ENCODE data around the gene GDPD4. TPM values are rescaled to one million over a fixed set of nuclear protein-coding genes. Genes with fewer than 3 reads are reported as not detected.

The GDPD4 gene
- total RNA-seq, 5 donors from 2014 or later (not counting 1 experiment from before 2014, with no cell fraction given) = not detected

GRCh38 chr11:77232242-77232641 lies 69.2 kb downstream of the GDPD4 start:
- ChIA-PET CTCF (no interaction called here), POLR2A (no interaction called here)
- Histone ChIP-seq H3K9me3 (no peaks in the 10 kb centered on the region), H3K4me3 (ENCODE audit: control insufficient read depth in 1 of 2, extremely low read depth in 1 of 2, low read length in 1 of 2) (no peak overlapping the region), H3K36me3 (ENCODE audit: control insufficient read depth in 2 of 2, extremely low read depth in 1 of 2, insufficient read depth in 1 of 2, low read length in 1 of 2) (no peaks in the 10 kb centered on the region), H3K27ac (ENCODE audit: low read length) (no peak overlapping the region), H3K4me1 (ENCODE audit: control insufficient read depth in 1 of 2, extremely low read depth in 1 of 2, insufficient read depth in 2 of 2, low read length in 2 of 2) (no peaks in the 10 kb centered on the region), H3K27me3 (replicated peaks in 1 of 2; ENCODE audit: control insufficient read depth in 2 of 2, extremely low read depth in 1 of 2, insufficient read depth in 2 of 2, low read length in 1 of 2) (no peaks in the 10 kb centered on the region)
- no peaks in the 10 kb centered on the region for H3K36me3 Mint-ChIP-seq
- no peak for DNase-seq
- WGBS (ENCODE audit: insufficient coverage) = 85% methylated on average over 2 of the region's 4 CpGs
- peaks cover 14 to 16% of the 10 kb centered on the region in 2 donors for H3K27me3 Mint-ChIP-seq
- no peak overlapping the region for H3K4me3 Mint-ChIP-seq
- no peak overlapping the region for H3K27ac Mint-ChIP-seq
- no peaks in the 10 kb centered on the region for H3K4me1 Mint-ChIP-seq
- ATAC-seq (replicated peaks in 1 of 4) = no peak
- no peaks in the 10 kb centered on the region for H3K9me3 Mint-ChIP-seq

DNA sequence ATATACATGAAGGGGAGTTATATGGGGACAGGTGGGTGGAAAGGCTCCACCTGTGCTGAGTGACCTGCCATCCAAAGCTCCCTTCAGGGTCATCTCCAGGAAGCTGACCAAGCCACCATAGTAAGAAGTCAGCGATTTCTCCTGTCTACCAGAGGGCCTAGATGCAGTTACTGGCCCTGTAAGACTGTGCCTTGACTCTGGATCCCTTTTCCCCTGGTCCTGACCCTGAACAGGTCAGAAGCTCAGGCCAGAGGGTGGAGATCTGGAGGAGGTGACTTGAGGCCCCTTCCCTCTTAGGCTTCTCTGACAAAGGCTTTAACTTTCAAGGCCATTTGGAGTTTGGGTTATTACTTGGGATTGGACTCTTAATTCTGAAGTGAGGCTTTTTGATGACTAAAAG lies 69.7 kb downstream of the GDPD4 start:
- Mint-ChIP-seq H3K4me3 (no peak overlapping the region), H3K27me3 (peaks cover 17 to 19% of the 10 kb centered on the region in 2 donors), H3K36me3 (no peaks in the 10 kb centered on the region), H3K4me1 (no peaks in the 10 kb centered on the region), H3K9me3 (no peaks in the 10 kb centered on the region), H3K27ac (no peak overlapping the region)
- Histone ChIP-seq H3K27me3 (replicated peaks in 1 of 2; ENCODE audit: control insufficient read depth in 2 of 2, extremely low read depth in 1 of 2, insufficient read depth in 2 of 2, low read length in 1 of 2) (no peaks in the 10 kb centered on the region), H3K4me1 (ENCODE audit: control insufficient read depth in 1 of 2, extremely low read depth in 1 of 2, insufficient read depth in 2 of 2, low read length in 2 of 2) (no peaks in the 10 kb centered on the region), H3K27ac (ENCODE audit: low read length) (no peak overlapping the region), H3K36me3 (ENCODE audit: control insufficient read depth in 2 of 2, extremely low read depth in 1 of 2, insufficient read depth in 1 of 2, low read length in 1 of 2) (no peaks in the 10 kb centered on the region), H3K4me3 (ENCODE audit: control insufficient read depth in 1 of 2, extremely low read depth in 1 of 2, low read length in 1 of 2) (no peak overlapping the region), H3K9me3 (no peaks in the 10 kb centered on the region)
- no peak for DNase-seq
- ChIA-PET CTCF (no interaction called here), POLR2A (no interaction called here)
- ATAC-seq (replicated peaks in 1 of 4) = no peak
- WGBS (ENCODE audit: insufficient coverage) = no CpG with 5 or more reads among the region's 1 CpG

GRCh38 chr11:77230878-77231605 lies 70.4 kb downstream of the GDPD4 start:
- POLR2A ChIA-PET = no interaction called here
- no peaks in the 10 kb centered on the region for H3K36me3 Mint-ChIP-seq
- no peaks in the 10 kb centered on the region for H3K27me3 ChIP-seq (replicated peaks in 1 of 2; ENCODE audit: control insufficient read depth in 2 of 2, extremely low read depth in 1 of 2, insufficient read depth in 2 of 2, low read length in 1 of 2)
- H3K4me1 Mint-ChIP-seq = no peaks in the 10 kb centered on the region
- H3K9me3 Mint-ChIP-seq = no peaks in the 10 kb centered on the region
- no peak overlapping the region for H3K27ac ChIP-seq (ENCODE audit: low read length)
- WGBS (ENCODE audit: insufficient coverage) = 80% methylated on average over 4 of the region's 5 CpGs
- H3K36me3 ChIP-seq (ENCODE audit: control insufficient read depth in 2 of 2, extremely low read depth in 1 of 2, insufficient read depth in 1 of 2, low read length in 1 of 2) = no peaks in the 10 kb centered on the region
- H3K27me3 Mint-ChIP-seq = peaks cover 18 to 21% of the 10 kb centered on the region in 2 donors
- no peak for DNase-seq
- no peaks in the 10 kb centered on the region for H3K4me1 ChIP-seq (ENCODE audit: control insufficient read depth in 1 of 2, extremely low read depth in 1 of 2, insufficient read depth in 2 of 2, low read length in 2 of 2)
- no peaks in the 10 kb centered on the region for H3K9me3 ChIP-seq
- H3K4me3 Mint-ChIP-seq = no peak overlapping the region
- no peak overlapping the region for H3K27ac Mint-ChIP-seq
- ATAC-seq (replicated peaks in 1 of 4) = no peak
- CTCF ChIA-PET = no interaction called here
- no peak overlapping the region for H3K4me3 ChIP-seq (ENCODE audit: control insufficient read depth in 1 of 2, extremely low read depth in 1 of 2, low read length in 1 of 2)

DNA sequence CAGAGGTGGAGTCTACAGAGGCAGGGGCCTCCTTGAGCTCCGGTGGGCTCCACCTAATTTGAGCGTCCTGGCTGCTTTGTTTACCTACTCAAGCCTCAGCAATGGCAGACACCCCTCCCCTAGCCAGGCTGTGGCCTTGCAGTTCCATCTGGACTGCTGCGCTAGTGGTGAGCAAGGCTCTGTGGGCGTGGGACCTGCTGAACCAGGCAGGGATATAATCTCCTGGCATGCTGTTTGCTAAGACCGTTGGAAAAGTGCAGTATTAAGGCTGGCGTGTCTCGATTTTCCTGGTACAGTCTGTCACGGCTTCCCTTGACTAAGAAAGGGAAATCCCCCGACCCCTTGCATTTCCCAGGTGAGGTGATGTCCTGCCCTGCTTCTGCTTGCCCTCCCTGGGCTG lies 77.7 kb downstream of the GDPD4 start:
- ATAC-seq (replicated peaks in 1 of 4) = no peak
- no peak overlapping the region for H3K27ac Mint-ChIP-seq
- Histone ChIP-seq H3K9me3 (no peaks in the 10 kb centered on the region), H3K27me3 (replicated peaks in 1 of 2; ENCODE audit: control insufficient read depth in 2 of 2, extremely low read depth in 1 of 2, insufficient read depth in 2 of 2, low read length in 1 of 2) (peaks cover 0 to 8% of the 10 kb centered on the region in 2 experiments), H3K4me1 (ENCODE audit: control insufficient read depth in 1 of 2, extremely low read depth in 1 of 2, insufficient read depth in 2 of 2, low read length in 2 of 2) (no peaks in the 10 kb centered on the region), H3K27ac (ENCODE audit: low read length) (no peak overlapping the region), H3K4me3 (ENCODE audit: control insufficient read depth in 1 of 2, extremely low read depth in 1 of 2, low read length in 1 of 2) (no peak overlapping the region), H3K36me3 (ENCODE audit: control insufficient read depth in 2 of 2, extremely low read depth in 1 of 2, insufficient read depth in 1 of 2, low read length in 1 of 2) (no peaks in the 10 kb centered on the region)
- POLR2A ChIA-PET = no interaction called here
- H3K27me3 Mint-ChIP-seq = peaks cover 38 to 41% of the 10 kb centered on the region in 2 donors
- no peaks in the 10 kb centered on the region for H3K4me1 Mint-ChIP-seq
- no peak for DNase-seq
- 82% methylated on average over 7 of the region's 9 CpGs for WGBS (ENCODE audit: insufficient coverage)
- no peaks in the 10 kb centered on the region for H3K36me3 Mint-ChIP-seq
- H3K4me3 Mint-ChIP-seq = no peak overlapping the region
- CTCF ChIA-PET = no interaction called here
- no peaks in the 10 kb centered on the region for H3K9me3 Mint-ChIP-seq

DNA sequence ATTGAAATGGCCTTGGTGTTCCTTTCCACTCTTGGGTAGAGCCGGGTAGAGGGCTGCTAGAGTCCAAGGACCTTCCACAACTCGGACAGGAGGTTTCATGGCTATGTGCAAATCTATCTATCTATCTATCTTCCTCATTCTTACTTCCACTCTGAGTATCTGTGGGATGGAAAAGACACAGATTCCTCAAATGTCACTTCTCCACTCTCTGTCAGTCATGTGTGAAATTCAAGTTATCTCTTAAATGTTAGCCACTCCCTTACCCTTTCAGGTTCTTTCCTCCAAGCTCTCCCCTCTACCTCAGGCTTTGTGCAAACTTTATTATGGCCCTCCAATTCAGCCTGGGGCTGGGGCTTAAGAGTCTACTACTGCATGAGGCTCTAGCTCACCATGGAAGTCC lies 84.3 kb downstream of the GDPD4 start:
- H3K4me1 Mint-ChIP-seq = no peaks in the 10 kb centered on the region
- Histone ChIP-seq H3K4me1 (ENCODE audit: control insufficient read depth in 1 of 2, extremely low read depth in 1 of 2, insufficient read depth in 2 of 2, low read length in 2 of 2) (no peaks in the 10 kb centered on the region), H3K4me3 (ENCODE audit: control insufficient read depth in 1 of 2, extremely low read depth in 1 of 2, low read length in 1 of 2) (no peak overlapping the region), H3K9me3 (no peaks in the 10 kb centered on the region), H3K27ac (ENCODE audit: low read length) (no peak overlapping the region), H3K36me3 (ENCODE audit: control insufficient read depth in 2 of 2, extremely low read depth in 1 of 2, insufficient read depth in 1 of 2, low read length in 1 of 2) (no peaks in the 10 kb centered on the region), H3K27me3 (replicated peaks in 1 of 2; ENCODE audit: control insufficient read depth in 2 of 2, extremely low read depth in 1 of 2, insufficient read depth in 2 of 2, low read length in 1 of 2) (no peaks in the 10 kb centered on the region)
- ATAC-seq (replicated peaks in 1 of 4) (no peak), DNase-seq (no peak)
- ChIA-PET POLR2A (no interaction called here), CTCF (no interaction called here)
- H3K36me3 Mint-ChIP-seq = no peaks in the 10 kb centered on the region
- H3K4me3 Mint-ChIP-seq = no peak overlapping the region
- no CpG with 5 or more reads among the region's 2 CpGs for WGBS (ENCODE audit: insufficient coverage)
- no peaks in the 10 kb centered on the region for H3K9me3 Mint-ChIP-seq
- no peak overlapping the region for H3K27ac Mint-ChIP-seq
- H3K27me3 Mint-ChIP-seq = peaks cover 6 to 19% of the 10 kb centered on the region in 2 donors

GRCh38 chr11:77215106-77215505 lies 86.4 kb downstream of the GDPD4 start:
- ChIA-PET POLR2A (no interaction called here), CTCF (no interaction called here)
- Mint-ChIP-seq H3K4me3 (no peak overlapping the region), H3K27me3 (peaks cover 0 to 8% of the 10 kb centered on the region in 2 donors), H3K4me1 (no peaks in the 10 kb centered on the region), H3K27ac (no peak overlapping the region), H3K9me3 (no peaks in the 10 kb centered on the region), H3K36me3 (no peaks in the 10 kb centered on the region)
- Histone ChIP-seq H3K9me3 (no peaks in the 10 kb centered on the region), H3K27ac (ENCODE audit: low read length) (no peak overlapping the region), H3K27me3 (replicated peaks in 1 of 2; ENCODE audit: control insufficient read depth in 2 of 2, extremely low read depth in 1 of 2, insufficient read depth in 2 of 2, low read length in 1 of 2) (no peaks in the 10 kb centered on the region), H3K36me3 (ENCODE audit: control insufficient read depth in 2 of 2, extremely low read depth in 1 of 2, insufficient read depth in 1 of 2, low read length in 1 of 2) (no peaks in the 10 kb centered on the region), H3K4me1 (ENCODE audit: control insufficient read depth in 1 of 2, extremely low read depth in 1 of 2, insufficient read depth in 2 of 2, low read length in 2 of 2) (no peaks in the 10 kb centered on the region), H3K4me3 (ENCODE audit: control insufficient read depth in 1 of 2, extremely low read depth in 1 of 2, low read length in 1 of 2) (no peak overlapping the region)
- WGBS (ENCODE audit: insufficient coverage) = 54% methylated on average over 3 of the region's 3 CpGs
- DNase-seq (no peak), ATAC-seq (replicated peaks in 1 of 4) (peak in 1 of 4 experiments; percentile 13)

- no peaks in the 10 kb centered on the region for H3K36me3 ChIP-seq (ENCODE audit: control insufficient read depth in 2 of 2, extremely low read depth in 1 of 2, insufficient read depth in 1 of 2, low read length in 1 of 2)
- Mint-ChIP-seq H3K4me1 (no peaks in the 10 kb centered on the region), H3K27ac (no peak overlapping the region), H3K27me3 (peaks cover 0 to 6% of the 10 kb centered on the region in 2 donors), H3K4me3 (no peak overlapping the region), H3K36me3 (no peaks in the 10 kb centered on the region), H3K9me3 (no peaks in the 10 kb centered on the region)
- ATAC-seq (replicated peaks in 1 of 4) = no peak
- H3K9me3 ChIP-seq = no peaks in the 10 kb centered on the region
- 91% methylated on average over 9 of the region's 9 CpGs for WGBS (ENCODE audit: insufficient coverage)
- POLR2A ChIA-PET = no interaction called here
- no peak overlapping the region for H3K4me3 ChIP-seq (ENCODE audit: control insufficient read depth in 1 of 2, extremely low read depth in 1 of 2, low read length in 1 of 2)
- H3K4me1 ChIP-seq (ENCODE audit: control insufficient read depth in 1 of 2, extremely low read depth in 1 of 2, insufficient read depth in 2 of 2, low read length in 2 of 2) = no peaks in the 10 kb centered on the region
- DNase-seq = no peak
- H3K27me3 ChIP-seq (replicated peaks in 1 of 2; ENCODE audit: control insufficient read depth in 2 of 2, extremely low read depth in 1 of 2, insufficient read depth in 2 of 2, low read length in 1 of 2) = no peaks in the 10 kb centered on the region
- no peak overlapping the region for H3K27ac ChIP-seq (ENCODE audit: low read length)
- CTCF ChIA-PET = no interaction called here
Measured at GRCh38 chr11:77214557-77214956, 86.9 kb downstream of the GDPD4 start.

Measured in T-cell (primary cell).